Measurements from ENCODE around the gene SLC19A1.
"Not testable (repeated sequence)": the region's sequence is repeated elsewhere in the genome, so short reads cannot be mapped to it uniquely, and the experiment has no call there.

The SLC19A1 gene

DNA sequence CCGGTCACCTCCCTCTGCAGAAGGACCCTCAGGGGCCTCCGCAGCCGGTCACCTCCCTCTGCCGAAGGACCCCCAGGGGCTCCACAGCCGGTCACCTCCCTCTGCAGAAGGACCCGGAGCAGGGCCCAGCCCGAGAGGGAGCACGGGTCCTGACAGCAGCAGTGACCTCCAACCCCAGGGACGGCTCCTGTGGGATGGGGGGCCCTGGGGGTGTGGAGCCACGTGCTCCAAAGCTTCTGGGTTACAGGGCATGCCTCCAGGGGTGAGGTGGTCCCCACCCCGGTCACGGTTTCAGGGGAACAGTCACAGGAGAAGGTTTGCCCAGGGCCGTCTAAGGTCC is 40.3 kb downstream of the SLC19A1 start:
- Histone ChIP-seq H3K27me3 (ENCODE audit: control insufficient read depth, insufficient read depth, low read length) (no peaks in the 10 kb centered on the region), H3K4me2 (ENCODE audit: low read length) (no peak overlapping the region), H3K4me3 (ENCODE audit: low read length) (no peak overlapping the region), H3K4me1 (ENCODE audit: control insufficient read depth, insufficient read depth, low read length) (no peaks in the 10 kb centered on the region), H3K36me3 (ENCODE audit: insufficient read depth, low read length) (no peaks in the 10 kb centered on the region), H3K9me3 (replicated peaks; ENCODE audit: low read length) (no peaks in the 10 kb centered on the region), H3K9ac (ENCODE audit: low read depth, low read length) (no peak overlapping the region)

DNA sequence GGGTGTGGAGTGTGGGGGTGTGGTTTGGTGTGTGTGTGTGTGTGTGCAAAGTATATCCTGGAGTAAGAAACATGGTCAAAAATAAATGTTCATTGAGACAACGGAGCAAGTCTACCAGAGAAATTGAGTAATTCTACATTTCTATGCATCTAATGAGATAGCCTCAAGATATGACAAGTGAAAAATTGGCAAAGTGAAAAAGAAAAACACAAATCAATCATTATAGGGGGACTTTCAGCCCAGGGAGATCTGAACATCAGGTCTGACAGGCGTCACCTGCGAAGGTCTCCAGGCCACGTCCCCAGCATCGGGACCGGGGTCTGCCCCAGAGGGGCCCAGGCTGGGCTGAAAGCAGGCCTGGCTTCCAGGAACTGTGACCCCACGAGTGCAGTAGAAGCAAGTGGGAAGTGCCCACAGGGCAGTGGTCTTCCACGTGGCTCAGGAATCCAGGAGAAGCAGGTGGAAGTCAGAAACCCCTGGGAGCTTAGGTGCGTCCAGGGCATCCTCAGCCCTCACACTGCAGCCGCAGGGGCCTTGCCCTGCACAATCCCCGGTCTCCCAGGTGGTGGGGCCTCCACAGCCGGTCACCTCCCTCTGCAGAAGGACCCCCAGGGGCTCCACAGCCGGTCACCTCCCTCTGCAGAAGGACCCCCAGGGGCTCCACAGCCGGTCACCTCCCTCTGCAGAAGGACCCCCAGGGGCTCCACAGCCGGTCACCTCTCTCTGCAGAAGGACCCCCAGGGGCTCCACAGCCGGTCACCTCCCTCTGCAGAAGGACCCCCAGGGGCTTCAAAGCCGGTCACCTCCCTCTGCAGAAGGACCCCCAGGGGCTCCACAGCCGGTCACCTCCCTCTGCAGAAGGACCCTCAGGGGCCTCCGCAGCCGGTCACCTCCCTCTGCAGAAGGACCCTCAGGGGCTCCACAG is 40.9 kb downstream of the SLC19A1 start:
- not testable (repeated sequence) for H3K9me3 ChIP-seq (replicated peaks; ENCODE audit: low read length); H3K4me1 ChIP-seq (ENCODE audit: control insufficient read depth, insufficient read depth, low read length); H3K27me3 ChIP-seq (ENCODE audit: control insufficient read depth, insufficient read depth, low read length); H3K4me2 ChIP-seq (ENCODE audit: low read length); H3K4me3 ChIP-seq (ENCODE audit: low read length); H3K36me3 ChIP-seq (ENCODE audit: insufficient read depth, low read length); H3K9ac ChIP-seq (ENCODE audit: low read depth, low read length)

DNA sequence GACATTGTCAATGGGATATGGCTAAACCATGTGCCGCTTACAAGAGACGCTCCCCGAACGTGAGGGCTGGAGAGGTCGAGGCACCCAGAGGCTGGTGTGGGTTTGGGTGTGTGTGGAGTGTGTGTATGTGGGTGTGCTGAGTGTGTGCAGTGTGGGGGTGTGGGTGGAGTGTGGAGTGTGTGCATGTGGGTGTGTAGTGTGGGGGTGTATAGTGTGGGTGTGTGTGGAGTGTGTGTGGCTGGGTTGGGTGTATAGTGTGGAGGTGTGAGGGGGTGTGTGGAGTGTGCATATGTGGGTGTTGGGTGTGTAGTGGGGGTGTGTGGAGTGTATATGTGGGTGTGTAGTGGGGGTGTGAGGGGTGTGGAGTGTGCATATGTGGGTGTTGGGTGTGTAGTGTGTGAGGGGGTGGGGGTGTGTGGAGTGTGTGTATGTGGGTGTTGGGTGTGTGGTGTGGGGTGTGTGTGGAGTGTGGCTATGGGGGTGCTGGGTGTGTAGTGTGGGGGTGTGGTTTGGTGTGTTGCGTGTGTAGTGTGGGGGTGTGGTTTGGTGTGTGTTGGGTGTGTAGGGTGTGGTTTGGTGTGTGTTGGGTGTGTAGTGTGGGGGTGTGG is 42.2 kb downstream of the SLC19A1 start:
- Histone ChIP-seq H3K9me3 (replicated peaks; ENCODE audit: low read length) (no peaks in the 10 kb centered on the region), H3K36me3 (ENCODE audit: insufficient read depth, low read length) (no peaks in the 10 kb centered on the region), H3K9ac (ENCODE audit: low read depth, low read length) (no peak overlapping the region), H3K27me3 (ENCODE audit: control insufficient read depth, insufficient read depth, low read length) (no peaks in the 10 kb centered on the region), H3K4me1 (ENCODE audit: control insufficient read depth, insufficient read depth, low read length) (no peaks in the 10 kb centered on the region), H3K4me2 (ENCODE audit: low read length) (no peak overlapping the region), H3K4me3 (ENCODE audit: low read length) (no peak overlapping the region)

DNA sequence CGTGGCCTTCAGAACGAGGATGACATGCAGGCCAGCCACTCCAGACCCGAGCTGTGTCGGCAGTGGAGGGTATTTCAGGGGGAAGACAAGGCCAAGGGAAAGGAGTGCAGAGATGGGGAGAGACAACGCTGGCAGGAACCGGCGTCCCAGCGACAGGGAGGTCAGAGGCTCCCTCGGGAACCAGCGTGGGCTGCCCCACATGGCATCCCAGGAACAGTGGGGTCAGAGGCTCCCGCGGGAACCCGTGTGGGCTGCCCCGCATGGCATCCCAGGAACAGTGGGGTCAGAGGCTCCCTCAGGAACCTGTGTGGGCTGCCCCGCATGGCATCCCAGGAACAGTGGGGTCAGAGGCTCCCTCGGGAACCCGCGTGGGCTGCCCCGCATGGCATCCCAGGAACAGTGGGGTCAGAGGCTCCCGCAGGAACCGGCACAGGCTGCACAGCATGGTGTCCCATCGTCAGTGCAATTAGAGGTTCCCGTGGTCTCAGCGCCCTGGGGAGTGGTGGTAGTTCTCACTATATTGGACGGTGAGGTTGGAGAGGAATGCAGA is 43.0 kb downstream of the SLC19A1 start:
- Histone ChIP-seq H3K9me3 (replicated peaks; ENCODE audit: low read length) (no peaks in the 10 kb centered on the region), H3K9ac (ENCODE audit: low read depth, low read length) (no peak overlapping the region), H3K4me3 (ENCODE audit: low read length) (no peak overlapping the region), H3K4me2 (ENCODE audit: low read length) (no peak overlapping the region), H3K36me3 (ENCODE audit: insufficient read depth, low read length) (no peaks in the 10 kb centered on the region), H3K27me3 (ENCODE audit: control insufficient read depth, insufficient read depth, low read length) (no peaks in the 10 kb centered on the region), H3K4me1 (ENCODE audit: control insufficient read depth, insufficient read depth, low read length) (no peaks in the 10 kb centered on the region)

DNA sequence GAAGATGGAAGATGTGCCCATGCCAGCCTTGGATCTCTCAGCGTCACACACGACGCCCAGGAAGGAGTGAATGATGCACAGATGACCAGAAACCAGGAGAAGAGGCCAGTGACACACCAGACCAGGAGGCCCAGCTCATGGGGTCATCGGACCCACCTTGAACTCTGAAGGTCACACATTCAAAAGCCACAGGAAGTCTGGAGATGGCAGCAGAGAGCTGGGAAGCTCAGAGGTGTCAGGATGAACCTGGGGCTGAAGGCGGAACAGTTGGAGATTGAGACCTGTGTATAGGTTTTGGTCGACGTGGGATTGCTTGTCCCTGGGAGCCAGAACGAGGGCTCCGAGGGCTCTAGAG is 43.6 kb downstream of the SLC19A1 start:
- Histone ChIP-seq H3K4me3 (ENCODE audit: low read length) (no peak overlapping the region), H3K36me3 (ENCODE audit: insufficient read depth, low read length) (no peaks in the 10 kb centered on the region), H3K4me1 (ENCODE audit: control insufficient read depth, insufficient read depth, low read length) (no peaks in the 10 kb centered on the region)

DNA sequence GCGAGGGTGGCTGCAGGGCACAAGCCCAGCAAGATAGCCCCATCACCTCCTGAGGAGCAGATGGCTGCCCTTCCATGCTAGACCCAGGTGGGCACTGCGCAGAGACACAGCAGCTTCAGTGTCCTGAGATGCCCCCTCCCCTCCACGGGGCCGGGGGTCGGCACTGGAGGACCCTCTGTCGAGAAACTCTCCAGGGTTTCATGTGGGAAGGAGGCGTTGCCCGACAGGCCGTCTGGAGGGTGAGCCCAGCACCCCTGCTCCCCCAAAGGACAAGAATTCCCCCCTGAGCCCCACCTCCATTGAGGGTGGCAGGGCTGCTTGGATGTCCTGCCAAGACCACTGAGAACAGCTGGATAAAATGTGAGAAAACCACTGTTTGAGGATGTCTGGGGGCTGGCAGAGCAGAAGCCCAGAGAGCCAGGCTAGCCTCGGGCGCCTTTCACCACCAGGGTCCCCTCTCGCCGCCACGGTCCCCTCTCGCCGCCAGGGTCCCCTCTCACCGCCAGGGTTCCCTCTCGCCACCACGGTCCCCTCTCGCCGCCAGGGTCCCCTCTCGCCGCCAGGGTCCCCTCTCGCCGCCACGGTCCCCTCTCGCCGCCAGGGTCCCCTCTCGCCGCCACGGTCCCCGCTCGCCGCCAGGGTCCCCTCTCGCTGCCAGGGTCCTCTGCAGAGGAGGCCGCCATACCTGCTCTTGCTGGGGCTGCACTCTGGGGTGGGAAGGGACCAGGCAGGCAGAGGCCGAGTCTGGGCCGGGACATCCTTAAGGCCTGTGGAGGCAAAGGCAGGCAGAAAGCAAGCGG is 44.2 kb downstream of the SLC19A1 start:
- no peaks in the 10 kb centered on the region for H3K36me3 ChIP-seq (ENCODE audit: insufficient read depth, low read length)

More for the DNA sequence above, 43.6 kb downstream of the SLC19A1 start:
- H3K9ac ChIP-seq (ENCODE audit: low read depth, low read length) = no peak overlapping the region
- H3K4me2 ChIP-seq (ENCODE audit: low read length) = no peak overlapping the region
- no peaks in the 10 kb centered on the region for H3K9me3 ChIP-seq (replicated peaks; ENCODE audit: low read length)
- H3K27me3 ChIP-seq (ENCODE audit: control insufficient read depth, insufficient read depth, low read length) = no peaks in the 10 kb centered on the region

DNA sequence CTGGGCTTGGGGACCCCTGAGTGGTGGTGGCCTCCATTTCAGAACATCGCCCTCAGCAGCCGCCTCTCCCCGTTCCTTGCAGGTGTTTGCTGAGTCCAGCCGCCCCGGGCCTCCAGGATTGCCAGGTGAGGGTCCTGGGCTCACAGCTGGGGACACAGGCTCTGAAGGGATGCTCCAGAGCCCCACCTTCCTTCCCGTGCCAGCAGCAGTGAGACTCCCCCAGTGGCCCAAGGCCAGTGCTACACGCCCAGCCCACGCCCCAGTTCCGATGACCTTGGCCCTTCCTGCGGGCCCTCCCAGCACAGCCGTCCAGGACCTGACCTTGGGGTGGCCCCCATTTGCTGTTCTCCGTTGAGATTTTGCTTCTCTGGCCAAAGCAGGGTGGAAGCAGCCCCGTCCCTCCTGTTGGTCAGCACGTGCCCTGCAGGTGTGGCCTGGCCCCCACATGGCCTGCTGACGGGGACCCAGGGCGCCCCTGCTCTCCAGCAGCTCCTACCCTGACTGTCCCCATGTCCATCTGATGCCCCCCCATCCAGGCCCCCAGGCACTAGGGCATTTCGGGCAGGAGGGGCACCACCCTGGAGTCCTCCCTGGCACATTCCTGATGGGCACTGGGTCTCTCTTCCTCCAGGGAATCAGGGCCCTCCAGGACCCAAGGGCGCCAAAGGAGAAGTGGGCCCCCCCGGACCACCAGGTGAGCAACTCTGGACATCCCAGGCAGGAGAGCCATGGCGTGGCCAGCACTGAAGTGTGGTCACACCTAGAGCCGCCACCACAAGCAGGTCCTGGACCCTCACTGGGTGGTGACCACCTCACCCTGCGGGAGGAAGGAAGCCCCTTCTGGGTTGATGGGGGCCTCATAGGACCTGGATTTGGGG is 45.0 kb downstream of the SLC19A1 start:
- Histone ChIP-seq H3K27me3 (ENCODE audit: control insufficient read depth, insufficient read depth, low read length) (no peaks in the 10 kb centered on the region), H3K4me1 (ENCODE audit: control insufficient read depth, insufficient read depth, low read length) (no peaks in the 10 kb centered on the region), H3K9ac (ENCODE audit: low read depth, low read length) (no peak overlapping the region), H3K36me3 (ENCODE audit: insufficient read depth, low read length) (no peaks in the 10 kb centered on the region), H3K4me2 (ENCODE audit: low read length) (no peak overlapping the region), H3K9me3 (replicated peaks; ENCODE audit: low read length) (no peaks in the 10 kb centered on the region), H3K4me3 (ENCODE audit: low read length) (no peak overlapping the region)

More for the DNA sequence above, 44.2 kb downstream of the SLC19A1 start:
- no peak overlapping the region for H3K4me2 ChIP-seq (ENCODE audit: low read length)
- H3K27me3 ChIP-seq (ENCODE audit: control insufficient read depth, insufficient read depth, low read length) = no peaks in the 10 kb centered on the region
- H3K4me1 ChIP-seq (ENCODE audit: control insufficient read depth, insufficient read depth, low read length) = no peaks in the 10 kb centered on the region
- no peaks in the 10 kb centered on the region for H3K9me3 ChIP-seq (replicated peaks; ENCODE audit: low read length)
- no peak overlapping the region for H3K9ac ChIP-seq (ENCODE audit: low read depth, low read length)
- no peak overlapping the region for H3K4me3 ChIP-seq (ENCODE audit: low read length)

DNA sequence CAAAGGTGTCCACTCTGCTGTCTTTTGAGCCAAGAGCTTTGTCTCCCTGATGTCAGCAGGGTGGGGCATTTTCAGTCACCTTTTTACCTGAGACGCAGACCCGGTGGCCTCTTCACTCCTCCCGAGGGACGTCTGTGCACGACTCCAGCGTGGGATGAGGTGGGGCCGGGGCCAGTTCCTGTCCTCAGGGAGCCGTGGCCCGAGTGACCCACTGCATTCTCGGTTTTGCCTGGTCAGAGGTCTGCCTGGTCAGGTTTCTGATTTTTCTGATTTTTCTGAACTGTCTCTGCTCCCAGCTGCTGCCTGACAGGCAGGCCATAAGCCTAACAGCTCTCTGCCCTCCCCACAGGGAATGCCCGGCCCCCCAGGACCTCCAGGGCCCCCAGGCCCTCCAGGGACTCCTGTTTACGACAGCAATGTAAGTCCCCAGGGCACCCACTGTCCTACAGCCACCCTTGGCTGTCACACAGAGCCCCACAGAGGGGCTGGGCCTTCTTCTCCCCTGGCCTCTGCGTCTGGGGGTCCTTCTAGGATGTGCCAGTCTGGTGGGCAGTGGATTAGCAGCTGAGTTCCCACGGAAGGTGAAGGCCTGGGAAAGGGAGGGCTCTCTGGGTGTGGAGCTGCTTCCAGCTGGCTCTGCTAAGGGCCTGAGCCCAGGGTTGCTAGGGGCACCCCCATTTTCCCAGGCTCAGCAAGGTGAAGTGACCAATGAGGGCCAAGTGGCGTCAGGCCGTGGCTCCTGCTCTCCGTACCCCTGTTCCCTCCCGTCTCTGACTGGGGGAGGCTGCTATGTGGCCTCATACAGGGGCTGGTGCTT is 45.9 kb downstream of the SLC19A1 start:
- no peak overlapping the region for H3K4me2 ChIP-seq (ENCODE audit: low read length)
- no peaks in the 10 kb centered on the region for H3K36me3 ChIP-seq (ENCODE audit: insufficient read depth, low read length)
- H3K4me3 ChIP-seq (ENCODE audit: low read length) = no peak overlapping the region
- no peaks in the 10 kb centered on the region for H3K9me3 ChIP-seq (replicated peaks; ENCODE audit: low read length)
- H3K27me3 ChIP-seq (ENCODE audit: control insufficient read depth, insufficient read depth, low read length) = no peaks in the 10 kb centered on the region
- H3K9ac ChIP-seq (ENCODE audit: low read depth, low read length) = no peak overlapping the region
- no peaks in the 10 kb centered on the region for H3K4me1 ChIP-seq (ENCODE audit: control insufficient read depth, insufficient read depth, low read length)

DNA sequence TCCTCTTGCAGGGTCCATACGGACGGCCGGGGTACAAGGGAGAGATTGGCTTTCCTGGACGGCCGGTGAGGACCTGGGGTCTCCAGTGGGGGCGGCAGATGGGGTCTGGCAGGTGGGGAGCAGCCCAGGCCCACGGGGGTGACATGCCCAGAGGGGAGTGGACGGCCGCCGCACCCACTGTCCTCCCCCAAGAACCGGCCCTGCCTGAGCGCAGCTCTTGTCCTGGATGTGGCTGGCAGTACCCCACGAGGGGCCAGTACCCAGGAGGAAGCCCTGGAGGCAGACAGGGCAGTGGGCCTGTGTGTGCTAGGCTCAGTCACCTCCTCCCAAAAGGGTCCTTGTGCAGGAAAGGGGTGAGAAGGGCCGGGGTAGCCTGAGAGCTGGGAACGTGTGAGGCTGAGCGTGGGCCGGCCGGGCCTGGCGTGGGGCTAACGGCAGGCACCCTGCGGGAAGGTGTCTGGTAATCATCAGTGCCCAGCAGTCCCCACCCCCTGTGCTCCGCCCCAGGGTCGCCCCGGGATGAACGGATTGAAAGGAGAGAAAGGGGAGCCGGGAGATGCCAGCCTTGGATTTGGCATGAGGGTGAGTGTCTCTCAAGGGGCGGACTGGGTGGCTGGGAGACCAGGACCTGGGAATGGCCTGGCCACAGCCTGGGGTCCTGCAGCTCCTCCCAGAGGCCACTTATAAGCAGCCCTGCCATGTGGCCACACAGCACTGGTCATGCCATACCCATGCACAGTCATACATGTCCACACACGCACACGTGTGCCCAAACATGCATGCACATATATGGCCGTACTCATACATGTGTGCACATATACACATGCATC is 47.2 kb downstream of the SLC19A1 start:
- no peaks in the 10 kb centered on the region for H3K9me3 ChIP-seq (replicated peaks; ENCODE audit: low read length)
- no peak overlapping the region for H3K9ac ChIP-seq (ENCODE audit: low read depth, low read length)
- no peak overlapping the region for H3K4me3 ChIP-seq (ENCODE audit: low read length)
- no peak overlapping the region for H3K4me2 ChIP-seq (ENCODE audit: low read length)
- no peaks in the 10 kb centered on the region for H3K4me1 ChIP-seq (ENCODE audit: control insufficient read depth, insufficient read depth, low read length)
- no peaks in the 10 kb centered on the region for H3K36me3 ChIP-seq (ENCODE audit: insufficient read depth, low read length)
- H3K27me3 ChIP-seq (ENCODE audit: control insufficient read depth, insufficient read depth, low read length) = no peaks in the 10 kb centered on the region

Data from skeletal muscle satellite cell (primary cell).